Tibial nerve (tissue), 4 donors: ENCODE data around the gene USP17L15.
"Not testable (repeated sequence)": the region's sequence is repeated elsewhere in the genome, so short reads cannot be mapped to it uniquely, and the experiment has no call there.

Experiments used
- EP300 ChIP-seq, 2 donors: sonication (generic); formaldehyde crosslinking; IDR thresholded peaks; one replicate each; pipeline ENCODE4 v1.6.1; 2017; ENCODE audit warnings: antibody characterized with exemption in 2 of 2, mild to moderate bottlenecking in 1 of 2
- POLR2A ChIP-seq, 2 donors: fragments of 450-650 bp; IDR thresholded peaks; one replicate each; pipeline ENCODE4 v1.6.1; 2017; ENCODE audit warnings: antibody characterized with exemption in 2 of 2, mild to moderate bottlenecking in 2 of 2, moderate library complexity in 2 of 2
- TF ChIP-seq, protein P1 (sequence below), 5 experiments: fragments of 200-600 bp in 3 of 5; fragments of 450-650 bp in 2 of 5; sonication (generic) in 3 of 5; IDR thresholded peaks; one replicate each; pipeline ENCODE4 v1.5.1; 2016 to 2019; ENCODE audit warnings: antibody characterized with exemption in 5 of 5, mild to moderate bottlenecking in 3 of 5, moderate library complexity in 2 of 5

- TF ChIP-seq, protein P1, sequence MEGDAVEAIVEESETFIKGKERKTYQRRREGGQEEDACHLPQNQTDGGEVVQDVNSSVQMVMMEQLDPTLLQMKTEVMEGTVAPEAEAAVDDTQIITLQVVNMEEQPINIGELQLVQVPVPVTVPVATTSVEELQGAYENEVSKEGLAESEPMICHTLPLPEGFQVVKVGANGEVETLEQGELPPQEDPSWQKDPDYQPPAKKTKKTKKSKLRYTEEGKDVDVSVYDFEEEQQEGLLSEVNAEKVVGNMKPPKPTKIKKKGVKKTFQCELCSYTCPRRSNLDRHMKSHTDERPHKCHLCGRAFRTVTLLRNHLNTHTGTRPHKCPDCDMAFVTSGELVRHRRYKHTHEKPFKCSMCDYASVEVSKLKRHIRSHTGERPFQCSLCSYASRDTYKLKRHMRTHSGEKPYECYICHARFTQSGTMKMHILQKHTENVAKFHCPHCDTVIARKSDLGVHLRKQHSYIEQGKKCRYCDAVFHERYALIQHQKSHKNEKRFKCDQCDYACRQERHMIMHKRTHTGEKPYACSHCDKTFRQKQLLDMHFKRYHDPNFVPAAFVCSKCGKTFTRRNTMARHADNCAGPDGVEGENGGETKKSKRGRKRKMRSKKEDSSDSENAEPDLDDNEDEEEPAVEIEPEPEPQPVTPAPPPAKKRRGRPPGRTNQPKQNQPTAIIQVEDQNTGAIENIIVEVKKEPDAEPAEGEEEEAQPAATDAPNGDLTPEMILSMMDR (IDR thresholded peaks at IDR 0.05) = not testable (repeated sequence)
- TF ChIP-seq POLR2A, EP300 (IDR thresholded peaks at IDR 0.05): not testable (repeated sequence)
These were observed 19.1 kb upstream of the USP17L15 start, which contains the start of gene USP17L11 for GRCh38 chr4:9215105-9215504.
